Left lung (tissue), 10 donors: ENCODE data around the gene SPDYE3. TPM values are rescaled to one million over a fixed set of nuclear protein-coding genes. Genes with fewer than 3 reads are reported as not detected.

Experiments
- ATAC-seq: fragments of 200-7000 bp; cut with Tn5 transposase; one replicate; pipeline ENCODE4 v1.9.1; 2020; ENCODE audit warnings: moderate library complexity
- DNase-seq, 4 donors: peaks; one replicate each; pipeline ENCODE4 v3.0.0-alpha.2; 2013 to 2020
- H3K27ac ChIP-seq, 2 donors: fragments of 200-600 bp; sonication (generic) in 1 of 2; one replicate each; pipeline versions ENCODE4 v1.5.0 to v1.8.0; 2020 to 2021
- H3K27me3 ChIP-seq, 2 donors: fragments of 200-600 bp; sonication (generic) in 1 of 2; one replicate each; pipeline versions ENCODE4 v1.5.0 to v1.8.0; 2020 to 2021
- H3K36me3 ChIP-seq, 2 donors: fragments of 200-600 bp; sonication (generic) in 1 of 2; one replicate each; pipeline versions ENCODE4 v1.5.0 to v1.8.0; 2020 to 2021
- H3K4me1 ChIP-seq, 2 donors: fragments of 200-600 bp; one replicate each; pipeline ENCODE4 v1.8.0; 2021
- H3K4me3 ChIP-seq, 2 donors: fragments of 200-600 bp; sonication (generic) in 1 of 2; one replicate each; pipeline versions ENCODE4 v1.5.0 to v1.8.0; 2020 to 2021; ENCODE audit warnings: mild to moderate bottlenecking in 1 of 2
- H3K9me3 ChIP-seq, 2 donors: fragments of 200-600 bp; sonication (generic) in 1 of 2; one replicate each; pipeline versions ENCODE4 v1.5.0 to v1.8.0; 2020 to 2021
- CTCF ChIP-seq, 2 donors: fragments of 200-600 bp; sonication (generic) in 1 of 2; IDR thresholded peaks; one replicate each; pipeline versions ENCODE4 v1.5.0 to v1.8.0; 2021; ENCODE audit warnings: antibody characterized with exemption in 2 of 2
- intact Hi-C, 2 donors: fragments of 100-400 bp; cut with DNase I; formaldehyde crosslinking; loops; one replicate each; pipeline versions ENCODE4 v1.11.2 to v1.14.2; 2022
- polyA plus RNA-seq, 6 donors: library from polyadenylated mRNA; unstranded; fragments of 120-200 nt; gene quantifications; one replicate each; pipeline ENCODE4 v1.2.1, GENCODE V29; 2013; ENCODE audit not compliant: insufficient read length in 6 of 6
- total RNA-seq, 2 donors: library from RNA; stranded (reverse); fragmentation: NEBNext Ultra II Directional; extraction: Animal tissue kit (Norgen Biotek cat#: 25700); gene quantifications; one replicate each; pipeline ENCODE4 v1.2.1, GENCODE V29; 2021
- donor health status: DM: no; HTN: yes; CAD: no.
- donor health status: DM: no; HTN: no; CAD: no.

Gene SPDYE3
- total and polyA plus RNA-seq, 8 donors = 6.6 to 8.4 (median 7.2) TPM; not detected in 2

GRCh38 chr7:100356416-100357068, 49.0 kb downstream of the SPDYE3 start:
- Histone ChIP-seq H3K27me3 (no peaks in the 10 kb centered on the region), H3K27ac (peak overlapping the region in 1 of 2 donors; percentile 73), H3K9me3 (no peaks in the 10 kb centered on the region), H3K4me1 (peaks cover 0 to 26% of the 10 kb centered on the region in 2 donors), H3K4me3 (no peak overlapping the region), H3K36me3 (peaks cover 0 to 96% of the 10 kb centered on the region in 2 donors)
- ATAC-seq = no peak
- intact Hi-C loops = no loop called here
- no peak for TF ChIP-seq CTCF (IDR thresholded peaks at IDR 0.05)
- peak in 1 of 4 donors; percentile 32 for DNase-seq

- intact Hi-C loops = no loop called here
- TF ChIP-seq CTCF (IDR thresholded peaks at IDR 0.05) = no peak
- Histone ChIP-seq H3K9me3 (no peaks in the 10 kb centered on the region), H3K4me3 (no peak overlapping the region), H3K27ac (peak overlapping the region in 1 of 2 donors; percentile 73), H3K36me3 (peaks cover 0 to 98% of the 10 kb centered on the region in 2 donors), H3K4me1 (peaks cover 0 to 26% of the 10 kb centered on the region in 2 donors), H3K27me3 (no peaks in the 10 kb centered on the region)
- peak in 1 of 4 donors; percentile 50 for DNase-seq
- ATAC-seq = no peak
These were observed 49.6 kb downstream of the SPDYE3 start for GRCh38 chr7:100357131-100357561.

- intact Hi-C loops = no loop called here
- peak in 1 of 4 donors; percentile 54 for DNase-seq
- Histone ChIP-seq H3K27ac (peak within 1 kb of the TSS in 1 of 2 donors; percentile 73), H3K4me3 (no peak within 1 kb of the TSS), H3K27me3 (no peaks in the 10 kb centered on the region), H3K4me1 (peaks cover 0 to 26% of the 10 kb centered on the region in 2 donors), H3K9me3 (no peaks in the 10 kb centered on the region), H3K36me3 (peaks cover 0 to 99% of the 10 kb centered on the region in 2 donors)
- ATAC-seq = no peak
- no peak for TF ChIP-seq CTCF (IDR thresholded peaks at IDR 0.05)
These were observed 50.7 kb downstream of the SPDYE3 start, which contains the start of gene PILRB for GRCh38 chr7:100358027-100358856. Gene PILRB (plus strand): TSS chr7:100358117. CDS start chr7:100358303, 186 bp downstream.

GRCh38 chr7:100358857-100359212, 51.3 kb downstream of the SPDYE3 start:
- H3K36me3 ChIP-seq = peaks cover 0 to 99% of the 10 kb centered on the region in 2 donors
- H3K27ac ChIP-seq = peak overlapping the region in 1 of 2 donors; percentile 58
- ATAC-seq (no peak), DNase-seq (no peak)
- H3K4me3 ChIP-seq = no peak overlapping the region
- peaks cover 0 to 26% of the 10 kb centered on the region in 2 donors for H3K4me1 ChIP-seq
- TF ChIP-seq CTCF (IDR thresholded peaks at IDR 0.05) = no peak
- intact Hi-C loops = no loop called here
- H3K27me3 ChIP-seq = no peaks in the 10 kb centered on the region
- no peaks in the 10 kb centered on the region for H3K9me3 ChIP-seq
